Peyer's patch (tissue), 4 donors: ENCODE results near the gene HIPK3. TPM values are rescaled to one million over a fixed set of nuclear protein-coding genes. Genes with fewer than 3 reads are reported as not detected.
A peak's percentile ranks its signal among the peaks of the same experiment; 100 is the strongest.

Experiments
- DNase-seq, 3 donors: peaks; one replicate each; pipeline ENCODE4 v3.0.0-alpha.2; 2017 to 2019
- H3K27ac ChIP-seq, 4 donors: fragments of 200-600 bp; sonication (generic); one replicate each; pipeline ENCODE4 v1.5.1; 2016 to 2019
- H3K27me3 ChIP-seq, 2 donors: fragments of 200-600 bp; sonication (generic); one replicate each; pipeline ENCODE4 v1.5.1; 2019
- H3K36me3 ChIP-seq, 3 donors: fragments of 200-600 bp; sonication (generic); one replicate each; pipeline ENCODE4 v1.5.1; 2016 to 2019
- H3K4me1 ChIP-seq, 4 donors: fragments of 200-600 bp; sonication (generic); one replicate each; pipeline ENCODE4 v1.5.1; 2016 to 2019
- H3K4me3 ChIP-seq, 4 donors: fragments of 200-600 bp; sonication (generic); 1 replicate in 3 of 4; 2 replicates in 1 of 4; pipeline ENCODE4 v1.5.1; 2016 to 2019; ENCODE audit warnings: mild to moderate bottlenecking in 1 of 4
- H3K9me3 ChIP-seq, 4 donors: fragments of 200-600 bp; sonication (generic); one replicate each; pipeline ENCODE4 v1.5.1; 2016 to 2019; ENCODE audit warnings: mild to moderate bottlenecking in 1 of 4
- CTCF ChIP-seq, 6 experiments: fragments of 450-650 bp in 4 of 6; fragments of 200-600 bp in 2 of 6; sonication (generic) in 1 of 6; IDR thresholded peaks; one replicate each; pipeline ENCODE4 v1.5.1; 2017 to 2019; ENCODE audit warnings: antibody characterized with exemption in 6 of 6, mild to moderate bottlenecking in 3 of 6, moderate library complexity in 1 of 6
- POLR2A ChIP-seq, 2 donors: fragments of 450-650 bp; IDR thresholded peaks; one replicate each; pipeline ENCODE4 v1.5.1; 2017; ENCODE audit warnings: antibody characterized with exemption in 2 of 2, mild to moderate bottlenecking in 2 of 2, moderate library complexity in 2 of 2
- total RNA-seq, 4 donors: library from RNA; depleted of rRNA; stranded (reverse); fragments of >200 nt; gene quantifications; one replicate each; pipeline ENCODE4 v1.1.0, GENCODE V29; 2016

Gene HIPK3
- total RNA-seq, 4 donors from 2014 or later: 87.8 to 123 (median 97.8) TPM

GRCh38 chr11:33383075-33383919 is 126.1 kb downstream of the HIPK3 start:
- Histone ChIP-seq H3K27me3 (no peaks in the 10 kb centered on the region), H3K36me3 (no peaks in the 10 kb centered on the region), H3K4me1 (peaks cover 0 to 4% (median 0%) of the 10 kb centered on the region in 4 donors), H3K27ac (no peak overlapping the region), H3K9me3 (peaks cover 0 to 9% (median 0%) of the 10 kb centered on the region in 4 donors), H3K4me3 (no peak overlapping the region)
- TF ChIP-seq CTCF (IDR thresholded peaks at IDR 0.05) (no peak), POLR2A (IDR thresholded peaks at IDR 0.05) (no peak)
- no peak for DNase-seq

- no peak for DNase-seq
- H3K36me3 ChIP-seq: no peaks in the 10 kb centered on the region
- no peak overlapping the region for H3K4me3 ChIP-seq
- TF ChIP-seq POLR2A (IDR thresholded peaks at IDR 0.05): no peak
- no peak for TF ChIP-seq CTCF (IDR thresholded peaks at IDR 0.05)
- peaks cover 0 to 9% (median 0%) of the 10 kb centered on the region in 4 donors for H3K9me3 ChIP-seq
- no peak overlapping the region for H3K27ac ChIP-seq
- H3K27me3 ChIP-seq: no peaks in the 10 kb centered on the region
- peaks cover 0 to 4% (median 0%) of the 10 kb centered on the region in 4 donors for H3K4me1 ChIP-seq
Measured at GRCh38 chr11:33383920-33384209, 126.7 kb downstream of the HIPK3 start.

GRCh38 chr11:33384220-33384619 is 127.0 kb downstream of the HIPK3 start:
- H3K4me3 ChIP-seq: no peak overlapping the region
- DNase-seq: no peak
- H3K36me3 ChIP-seq: no peaks in the 10 kb centered on the region
- H3K4me1 ChIP-seq: peaks cover 0 to 4% (median 0%) of the 10 kb centered on the region in 4 donors
- no peaks in the 10 kb centered on the region for H3K27me3 ChIP-seq
- peaks cover 0 to 9% (median 0%) of the 10 kb centered on the region in 4 donors for H3K9me3 ChIP-seq
- TF ChIP-seq CTCF (IDR thresholded peaks at IDR 0.05): no peak
- TF ChIP-seq POLR2A (IDR thresholded peaks at IDR 0.05): no peak
- no peak overlapping the region for H3K27ac ChIP-seq

GRCh38 chr11:33387581-33387980 is 130.4 kb downstream of the HIPK3 start:
- no peaks in the 10 kb centered on the region for H3K27me3 ChIP-seq
- peaks cover 0 to 4% (median 0%) of the 10 kb centered on the region in 4 donors for H3K4me1 ChIP-seq
- H3K9me3 ChIP-seq: peaks cover 0 to 9% (median 0%) of the 10 kb centered on the region in 4 donors
- DNase-seq: no peak
- no peaks in the 10 kb centered on the region for H3K36me3 ChIP-seq
- no peak overlapping the region for H3K27ac ChIP-seq
- TF ChIP-seq POLR2A (IDR thresholded peaks at IDR 0.05): no peak
- no peak for TF ChIP-seq CTCF (IDR thresholded peaks at IDR 0.05)
- H3K4me3 ChIP-seq: no peak overlapping the region

GRCh38 chr11:33387996-33388395 is 130.8 kb downstream of the HIPK3 start:
- Histone ChIP-seq H3K9me3 (peaks cover 0 to 9% (median 0%) of the 10 kb centered on the region in 4 donors), H3K36me3 (no peaks in the 10 kb centered on the region), H3K4me1 (peaks cover 0 to 4% (median 0%) of the 10 kb centered on the region in 4 donors), H3K4me3 (no peak overlapping the region), H3K27ac (no peak overlapping the region), H3K27me3 (no peaks in the 10 kb centered on the region)
- TF ChIP-seq CTCF (IDR thresholded peaks at IDR 0.05) (no peak), POLR2A (IDR thresholded peaks at IDR 0.05) (no peak)
- DNase-seq: peak in 1 of 3 donors; percentile 28
